GM12878 (cell line): Measurements from ENCODE around the gene RAC3. TPM values are rescaled to one million over a fixed set of nuclear protein-coding genes. Genes with fewer than 3 reads are reported as not detected.

Source experiments
- ATAC-seq: fragments of 200-7000 bp; cut with Tn5 transposase; 3 replicates; pipeline ENCODE4 v1.9.1; 2020; ENCODE audit warnings: mild to moderate bottlenecking, moderate library complexity
- BruUV-seq: library from RNA; stranded (reverse); fragments of 400-500 nt; replicated peaks from 2 replicates; lab custom pipeline; 2021; lab: Mats Ljungman, UMichigan
- CTCF ChIA-PET: fragments of 300-600 bp; sonication (Branson Sonifier 250); formaldehyde crosslinking; extraction: SDS; loops from one replicate; lab custom pipeline; 2021; ENCODE audit warnings: inconsistent platforms; lab: Yijun Ruan, JAX
- POLR2A ChIA-PET: fragments of 350-600 bp; formaldehyde crosslinking; extraction: SDS; loops from one replicate; lab custom pipeline; 2021; ENCODE audit warnings: inconsistent platforms; lab: Charles Lee
- RAD21 ChIA-PET: fragments of 300-600 bp; sonication (Branson Sonifier 250); formaldehyde crosslinking; loops from one replicate; lab custom pipeline; 2023; ENCODE audit warnings: antibody characterized with exemption; ENCODE audit not compliant: unreplicated experiment; lab: Charles Lee
- SMC1A ChIA-PET: fragments of 300-600 bp; sonication (Branson Sonifier 250); formaldehyde crosslinking; loops from one replicate; lab custom pipeline; 2023; ENCODE audit not compliant: unreplicated experiment, uncharacterized antibody; lab: Charles Lee
- DNase-seq: peaks from one replicate; pipeline ENCODE4 v3.0.0-alpha.2; 2011; ENCODE audit warnings: low read depth, low spot score
- FAIRE-seq: peaks from 3 replicates; lab custom pipeline; 2011; peaks lifted over from hg19 to GRCh38; lab: Jason Lieb, UNC
- H2AFZ ChIP-seq: 2 replicates; pipeline ENCODE4 v1.6.0; 2011; ENCODE audit warnings: low read depth, low read length, control low read depth; ENCODE audit not compliant: control insufficient read depth
- H3K27ac ChIP-seq: 2 replicates; pipeline ENCODE4 v1.5.1; 2011; ENCODE audit warnings: control low read depth; ENCODE audit not compliant: control insufficient read depth, insufficient read depth
- H3K27me3 ChIP-seq, 2 experiments: replicated peaks in 1 of 2; 2 replicates each; pipeline versions ENCODE4 v1.6.0 to v1.6.1; 2011; ENCODE audit warnings: low read length in 1 of 2; ENCODE audit not compliant: control insufficient read depth in 2 of 2, insufficient read depth in 2 of 2
- H3K36me3 ChIP-seq, 2 experiments: 2 replicates each; pipeline ENCODE4 v1.5.1; 2011; ENCODE audit warnings: low read length in 1 of 2; ENCODE audit not compliant: control insufficient read depth in 2 of 2, insufficient read depth in 2 of 2
- H3K4me1 ChIP-seq: 2 replicates; pipeline ENCODE4 v1.6.1; 2011; ENCODE audit warnings: mild to moderate bottlenecking, low read length, moderate library complexity, mixed read lengths; ENCODE audit not compliant: control insufficient read depth, insufficient read depth
- H3K4me2 ChIP-seq: 2 replicates; pipeline ENCODE4 v1.6.0; 2011; ENCODE audit warnings: control low read depth; ENCODE audit not compliant: control insufficient read depth, insufficient read depth
- H3K4me3 ChIP-seq: fragments of 200-600 bp; sonication (generic); 2 replicates; pipeline ENCODE4 v1.5.1; 2016
- H3K79me2 ChIP-seq: 2 replicates; pipeline ENCODE4 v1.6.0; 2011; ENCODE audit warnings: low read length; ENCODE audit not compliant: control insufficient read depth, insufficient read depth
- H3K9ac ChIP-seq: 2 replicates; pipeline ENCODE4 v1.8.0; 2011; ENCODE audit warnings: low read length, control low read depth, mixed read lengths; ENCODE audit not compliant: control insufficient read depth, insufficient read depth
- H3K9me3 ChIP-seq: replicated peaks from 3 replicates; pipeline ENCODE4 v1.5.1; 2011; ENCODE audit warnings: mild to moderate bottlenecking, low read length; ENCODE audit not compliant: control insufficient read depth, insufficient read depth
- H4K20me1 ChIP-seq: 2 replicates; pipeline ENCODE4 v1.6.0; 2011; ENCODE audit not compliant: control insufficient read depth, insufficient read depth
- BACH1 ChIP-seq: fragments of 450-650 bp; IDR thresholded peaks from 2 replicates; pipeline ENCODE4 v1.6.1; 2017; ENCODE audit warnings: mild to moderate bottlenecking, borderline replicate concordance
- BMI1 ChIP-seq: fragments of 450-650 bp; IDR thresholded peaks from 2 replicates; pipeline ENCODE4 v1.6.1; 2016; ENCODE audit warnings: mild to moderate bottlenecking, moderate library complexity, borderline replicate concordance
- CBFB ChIP-seq: IDR thresholded peaks from 2 replicates; pipeline ENCODE4 v1.6.1; 2016; ENCODE audit warnings: antibody characterized with exemption, low read depth
- HDAC6 ChIP-seq: fragments of 200-600 bp; sonication (generic); IDR thresholded peaks from one replicate; pipeline ENCODE4 v1.8.0; 2017; ENCODE audit warnings: antibody characterized with exemption; ENCODE audit not compliant: unreplicated experiment
- NR2C1 ChIP-seq: fragments of 450-650 bp; IDR thresholded peaks from 2 replicates; pipeline ENCODE4 v1.6.1; 2017; ENCODE audit warnings: antibody characterized with exemption, mild to moderate bottlenecking, moderate library complexity
- NRF1 ChIP-seq: conservative IDR thresholded peaks from 2 replicates; pipeline ENCODE4 v1.6.1; 2011; ENCODE audit warnings: mild to moderate bottlenecking, low read depth, low read length, improper control_type of control experiment
- PRDM15 ChIP-seq: fragments of 450-650 bp; formaldehyde crosslinking; IDR thresholded peaks from 2 replicates; pipeline ENCODE4 v1.4.0; 2020; ENCODE audit warnings: mild to moderate bottlenecking, moderate library complexity
- USF2 ChIP-seq: IDR thresholded peaks from 2 replicates; pipeline ENCODE4 v1.6.1; 2011; ENCODE audit warnings: low read depth, low read length, improper control_type of control experiment, borderline replicate concordance
- ZNF622 ChIP-seq: fragments of 450-650 bp; IDR thresholded peaks from 2 replicates; pipeline ENCODE4 v1.6.1; 2017; ENCODE audit warnings: mild to moderate bottlenecking, inconsistent platforms
- WGBS: methylation state at CpG from one replicate; pipeline ENCODE4 v1.1.6; 2016; ENCODE audit warnings: low lambda C conversion rate; ENCODE audit not compliant: insufficient replicate concordance, insufficient coverage; ENCODE audit errors: missing lambda C conversion rate; 5-methylcytosine and 5-hydroxymethylcytosine counted together
- in situ Hi-C: fragments of 300-500 bp; cut with MboI; formaldehyde crosslinking; loops from 9 replicates; pipeline ENCODE4 v1.14.3; 2018; ENCODE audit warnings: mixed read lengths
- intact Hi-C: fragments of 100-400 bp; cut with micrococcal nuclease; formaldehyde crosslinking; loops from one replicate; pipeline ENCODE4 v1.14.2; 2022; ENCODE audit not compliant: unreplicated experiment
- polyA plus RNA-seq, 11 experiments: library from polyadenylated mRNA; depleted of rRNA in 4 of 11; unstranded in 6 of 11; stranded (reverse) in 5 of 11; fragments of >200 nt; fragmentation: Nextera tagmentation in 4 of 11; fragmentation: Illumina TruSeq in 1 of 11; extraction: Ambion mirVana in 4 of 11; extraction: Trizol in 1 of 11; gene quantifications; 1 replicate in 1 of 11; 2 replicates in 10 of 11; pipeline versions ENCODE4 v1.2.1 to v1.2.3, GENCODE V29; 2011 to 2016; ENCODE audit warnings: inconsistent platforms in 2 of 11, missing spikeins in 2 of 11, low read depth in 1 of 11
- total RNA-seq, 4 experiments: library from RNA; depleted of rRNA in 3 of 4; stranded (reverse); fragments of >200 nt in 3 of 4; fragmentation: Illumina TruSeq in 1 of 4; extraction: Trizol in 1 of 4; gene quantifications; 2 replicates each; pipeline versions ENCODE4 v1.2.1 to v1.2.3, GENCODE V29; 2013 to 2021

RAC3 gene
- total and polyA plus RNA-seq, 10 of the 15 experiments (the other 5 are each of a cell fraction or from before 2014, with no cell fraction given), result 0.11 to 32.9 (median 6.7) TPM

- FAIRE-seq (no peak), ATAC-seq (no peak), DNase-seq (no peak)
- WGBS, result 87% methylated on average over 14 of the region's 14 CpGs
- Histone ChIP-seq H4K20me1 (no peaks in the 10 kb centered on the region), H3K9ac (no peak overlapping the region), H3K4me1 (no peaks in the 10 kb centered on the region), H2AFZ (no peak overlapping the region), H3K27me3 (no peaks in the 10 kb centered on the region), H3K4me2 (no peak overlapping the region), H3K9me3 (no peaks in the 10 kb centered on the region), H3K27ac (no peak overlapping the region), H3K79me2 (no peaks in the 10 kb centered on the region), H3K4me3 (no peak overlapping the region), H3K36me3 (peaks cover 0 to 3% of the 10 kb centered on the region in 2 experiments; a peak in 3 of 4 replicates)
- TF ChIP-seq NRF1 (no peak), CBFB (no peak), HDAC6 (no peak), PRDM15 (CRISPR knock-in tag) (no peak), BACH1 (no peak), USF2 (no peak), BMI1 (no peak), NR2C1 (no peak), ZNF622 (no peak)
- intact Hi-C loops (no loop called here), in situ Hi-C loops (no loop called here)
- CTCF ChIA-PET, result interaction anchor here (1.3 kb wide), 1 partner anchor 22 kb away, joined by 3 read pairs; no protein-coding TSS in a partner anchor
- BruUV-seq, result TSS peak; percentile 49
- SMC1A ChIA-PET, result no interaction called here
- RAD21 ChIA-PET, result no interaction called here
- POLR2A ChIA-PET, result no interaction called here
These were observed 32.6 kb upstream of the RAC3 start for GRCh38 chr17:81998691-81999438.
